ENCODE data around the gene TSPAN14. TPM values are rescaled to one million over a fixed set of nuclear protein-coding genes. Genes with fewer than 3 reads are reported as not detected.

Gene TSPAN14
- polyA plus RNA-seq, 3 donors from 2014 or later, result 141 to 363 (median 226) TPM

GRCh38 chr10:80496555-80497172 is 42.6 kb downstream of the TSPAN14 start:
- H3K36me3 Mint-ChIP-seq, result peaks cover 17 to 42% (median 20%) of the 10 kb centered on the region in 3 donors
- H3K4me3 Mint-ChIP-seq, result peak overlapping the region; percentile 79 to 88 (median 85)

DNA sequence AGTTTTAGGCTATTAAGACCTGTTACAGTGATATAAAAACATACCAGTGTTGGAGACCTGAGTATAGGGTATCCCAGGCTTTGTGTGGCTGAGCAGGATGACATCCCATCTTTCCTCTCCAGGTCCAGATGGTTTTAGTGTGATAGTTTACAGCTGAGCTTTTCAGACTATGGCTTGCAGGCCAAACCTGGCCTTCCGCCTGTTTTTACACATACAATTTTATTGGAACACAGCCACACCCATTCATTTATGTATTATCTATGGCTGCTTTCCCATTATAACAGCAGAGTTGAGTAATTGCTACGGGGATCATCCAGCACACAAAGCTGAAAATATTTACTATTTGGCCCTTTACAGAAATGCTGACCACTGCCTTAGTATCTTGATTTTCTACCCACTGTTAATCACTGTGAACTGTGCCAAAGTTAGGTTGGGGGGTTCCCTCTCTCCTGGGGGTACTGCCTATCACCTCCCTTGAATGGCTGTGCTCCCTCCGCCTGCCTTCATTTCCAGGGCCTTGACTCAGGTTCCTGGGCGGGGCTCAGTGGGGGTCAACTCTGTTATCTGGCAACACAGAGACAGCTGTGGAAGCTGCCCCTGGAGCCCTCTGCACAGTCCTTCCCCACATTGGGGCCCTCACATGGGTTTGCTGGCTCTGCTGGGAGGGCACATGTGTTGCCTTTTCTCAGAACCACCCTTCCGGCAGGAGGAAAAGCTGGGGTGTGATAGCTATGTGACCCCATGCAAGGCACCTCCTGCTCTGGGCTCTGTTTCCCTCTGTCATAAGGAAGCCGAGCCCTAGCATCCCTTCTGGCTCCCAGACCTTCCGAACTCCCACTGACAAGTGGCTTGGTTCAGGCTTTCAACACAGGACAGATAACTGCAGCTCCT is 43.3 kb downstream of the TSPAN14 start:
- no peak for DNase-seq
- peaks cover 0 to 13% (median 5%) of the 10 kb centered on the region in 3 donors for H3K27me3 Mint-ChIP-seq (ENCODE audit: low read depth in 3 of 3)
- H3K27ac Mint-ChIP-seq, result peak overlapping the region; percentile 79 to 99 (median 96)
- H3K4me1 Mint-ChIP-seq, result peaks cover 99 to 100% of the 10 kb centered on the region in 2 donors
- peak overlapping the region; percentile 79 to 88 (median 85) for H3K4me3 Mint-ChIP-seq
- peaks cover 19 to 41% (median 20%) of the 10 kb centered on the region in 3 donors for H3K36me3 Mint-ChIP-seq
- H3K9me3 Mint-ChIP-seq, result peaks cover 0 to 6% (median 1%) of the 10 kb centered on the region in 6 donors

More at GRCh38 chr10:80496555-80497172, 42.6 kb downstream of the TSPAN14 start:
- no peak for DNase-seq
- peak overlapping the region; percentile 79 to 99 (median 96) for H3K27ac Mint-ChIP-seq
- H3K9me3 Mint-ChIP-seq, result peaks cover 0 to 6% (median 1%) of the 10 kb centered on the region in 6 donors
- peaks cover 99 to 100% of the 10 kb centered on the region in 2 donors for H3K4me1 Mint-ChIP-seq
- H3K27me3 Mint-ChIP-seq (ENCODE audit: low read depth in 3 of 3), result peaks cover 0 to 12% (median 5%) of the 10 kb centered on the region in 3 donors

GRCh38 chr10:80498078-80498832 is 44.1 kb downstream of the TSPAN14 start:
- no peak for DNase-seq
- Mint-ChIP-seq H3K36me3 (peaks cover 19 to 38% (median 20%) of the 10 kb centered on the region in 3 donors), H3K9me3 (peaks cover 0 to 6% (median 1%) of the 10 kb centered on the region in 6 donors), H3K27ac (peak overlapping the region; percentile 79 to 99 (median 96)), H3K4me1 (peaks cover 99 to 100% of the 10 kb centered on the region in 2 donors), H3K4me3 (peak overlapping the region; percentile 79 to 88 (median 85)), H3K27me3 (ENCODE audit: low read depth in 3 of 3) (peaks cover 0 to 13% (median 6%) of the 10 kb centered on the region in 3 donors)

- peaks cover 0 to 6% (median 1%) of the 10 kb centered on the region in 6 donors for H3K9me3 Mint-ChIP-seq
- peaks cover 16 to 35% (median 20%) of the 10 kb centered on the region in 3 donors for H3K36me3 Mint-ChIP-seq
- peaks cover 99 to 100% of the 10 kb centered on the region in 2 donors for H3K4me1 Mint-ChIP-seq
- H3K27ac Mint-ChIP-seq, result peak overlapping the region; percentile 79 to 99 (median 96)
- peak; percentile 50 to 57 (median 55) for DNase-seq
- peak overlapping the region; percentile 79 to 88 (median 85) for H3K4me3 Mint-ChIP-seq
- H3K27me3 Mint-ChIP-seq (ENCODE audit: low read depth in 3 of 3), result peaks cover 0 to 13% (median 6%) of the 10 kb centered on the region in 3 donors
Measured at GRCh38 chr10:80498833-80499741, 45.0 kb downstream of the TSPAN14 start.

GRCh38 chr10:80500572-80501380 is 46.7 kb downstream of the TSPAN14 start:
- peaks cover 0 to 6% (median 1%) of the 10 kb centered on the region in 6 donors for H3K9me3 Mint-ChIP-seq
- H3K27me3 Mint-ChIP-seq (ENCODE audit: low read depth in 3 of 3), result peaks cover 0 to 10% (median 4%) of the 10 kb centered on the region in 3 donors
- H3K4me1 Mint-ChIP-seq, result peaks cover 99 to 100% of the 10 kb centered on the region in 2 donors
- H3K4me3 Mint-ChIP-seq, result peak overlapping the region; percentile 71 to 81 (median 76)
- no peak for DNase-seq
- peak overlapping the region; percentile 79 to 99 (median 92) for H3K27ac Mint-ChIP-seq
- peaks cover 10 to 20% (median 19%) of the 10 kb centered on the region in 3 donors for H3K36me3 Mint-ChIP-seq

DNA sequence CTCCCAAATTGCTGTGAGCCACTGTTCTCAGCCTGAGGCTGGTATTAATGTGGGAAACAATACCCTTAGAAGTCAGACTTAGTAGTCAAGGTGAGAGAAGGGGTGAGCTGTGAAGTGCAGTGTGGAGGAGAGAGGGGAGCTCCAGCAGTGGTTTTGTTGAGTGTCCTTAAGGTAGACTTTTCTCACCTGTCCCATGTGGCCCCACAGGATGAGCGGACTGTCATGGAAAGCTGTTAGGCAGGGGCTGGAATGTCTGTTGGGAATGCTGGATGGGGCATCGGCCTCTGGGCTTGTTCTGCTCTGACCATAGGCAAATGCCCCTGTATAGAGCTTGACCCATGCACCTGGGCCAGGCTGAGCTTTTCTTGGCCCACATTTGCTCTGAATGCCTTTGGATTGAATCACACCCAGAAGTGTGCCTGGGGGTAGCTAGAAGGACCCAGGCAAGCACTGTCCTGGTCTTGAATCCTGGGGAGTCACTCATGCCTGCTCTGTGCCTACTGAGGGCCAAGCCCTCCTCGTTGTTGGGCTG is 47.3 kb downstream of the TSPAN14 start:
- Mint-ChIP-seq H3K9me3 (peaks cover 0 to 5% (median 1%) of the 10 kb centered on the region in 6 donors), H3K4me1 (peaks cover 94 to 100% of the 10 kb centered on the region in 2 donors), H3K27ac (peak overlapping the region; percentile 79 to 99 (median 92)), H3K27me3 (ENCODE audit: low read depth in 3 of 3) (peaks cover 0 to 10% (median 4%) of the 10 kb centered on the region in 3 donors), H3K36me3 (peaks cover 9 to 16% (median 15%) of the 10 kb centered on the region in 3 donors), H3K4me3 (peak overlapping the region; percentile 58 to 81 (median 71))
- no peak for DNase-seq

DNA sequence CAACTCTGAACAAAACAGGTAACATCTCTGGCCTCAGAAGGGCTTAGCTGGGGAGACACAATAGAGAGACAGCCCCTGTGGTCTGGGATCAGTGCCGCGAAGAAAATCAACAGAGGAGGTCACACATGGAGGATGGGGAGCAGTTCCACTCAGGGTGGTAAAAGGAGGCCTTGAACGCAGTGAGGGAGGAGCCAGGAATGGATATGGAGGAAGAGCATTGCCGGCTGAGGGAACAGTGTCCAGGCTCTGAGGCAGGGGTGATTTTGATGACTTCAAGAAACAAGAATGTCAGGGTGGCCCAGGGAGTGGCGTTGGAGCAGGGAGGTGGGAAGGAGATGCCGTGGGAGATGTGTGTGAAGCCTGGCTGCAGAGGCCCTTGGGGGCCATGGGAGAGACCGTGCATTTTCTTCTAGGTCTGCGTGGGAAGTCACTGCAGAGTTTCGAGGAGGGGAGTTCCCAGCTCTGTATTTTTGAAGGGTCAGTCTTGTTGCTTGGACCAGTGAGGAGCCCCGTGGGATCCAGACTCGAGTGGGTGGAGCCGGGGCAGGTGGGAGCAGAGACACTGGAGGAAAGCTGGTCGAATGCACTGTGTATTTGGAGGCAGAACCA is 47.9 kb downstream of the TSPAN14 start:
- Mint-ChIP-seq H3K27ac (peak overlapping the region; percentile 79 to 99 (median 92)), H3K27me3 (ENCODE audit: low read depth in 3 of 3) (peaks cover 0 to 10% (median 4%) of the 10 kb centered on the region in 3 donors), H3K4me3 (peak overlapping the region; percentile 58 to 81 (median 71)), H3K36me3 (peaks cover 3 to 10% (median 10%) of the 10 kb centered on the region in 3 donors), H3K9me3 (no peaks in the 10 kb centered on the region), H3K4me1 (peaks cover 89 to 95% of the 10 kb centered on the region in 2 donors)
- no peak for DNase-seq

DNA sequence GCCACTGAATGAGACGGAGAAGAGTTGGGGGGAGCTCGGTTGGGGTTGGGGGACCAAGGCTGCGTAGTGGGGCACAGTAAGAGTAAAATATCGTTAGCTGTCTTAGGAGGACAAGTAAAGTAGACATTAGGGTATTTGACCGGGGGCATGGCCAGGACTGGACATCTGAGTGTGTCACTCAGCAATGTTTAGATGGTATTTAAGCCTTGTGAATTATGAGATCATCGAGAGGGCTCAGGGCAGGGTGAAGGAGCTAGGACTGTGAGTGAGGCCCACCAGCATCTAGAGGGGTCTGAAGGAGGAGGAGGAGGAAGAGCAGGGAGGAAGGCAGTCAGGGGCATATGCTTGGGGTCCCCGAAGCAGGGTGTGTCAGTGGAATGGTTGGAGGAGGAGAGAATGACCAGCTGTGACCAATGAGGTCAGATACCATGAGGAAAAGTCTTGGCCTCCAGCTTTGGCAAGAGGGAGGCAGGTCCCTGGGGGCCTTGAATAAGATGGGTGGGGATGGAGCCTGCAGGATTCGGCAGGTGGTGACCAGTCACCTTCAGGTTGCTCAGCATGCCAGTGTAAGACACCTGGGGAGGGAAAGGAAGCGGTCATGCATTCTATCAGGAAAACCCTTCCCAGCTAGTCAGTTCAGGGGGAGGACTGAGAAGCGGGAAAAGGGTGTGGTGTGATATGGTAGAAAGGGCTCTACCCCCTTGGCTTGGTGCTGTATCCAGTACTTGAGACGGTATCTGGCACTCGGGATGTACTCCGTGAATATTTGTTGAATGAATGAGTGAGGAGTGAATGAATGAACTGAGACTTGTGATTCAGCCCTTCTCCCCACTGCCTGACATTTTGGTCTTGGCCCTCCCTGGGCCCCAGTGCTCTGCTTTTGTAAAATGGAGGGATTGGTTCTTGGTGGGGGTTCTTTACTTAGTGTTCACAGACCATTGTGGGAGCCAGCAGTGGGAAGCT is 48.8 kb downstream of the TSPAN14 start:
- Mint-ChIP-seq H3K27ac (peak overlapping the region; percentile 79 to 99 (median 92)), H3K9me3 (no peaks in the 10 kb centered on the region), H3K27me3 (ENCODE audit: low read depth in 3 of 3) (peaks cover 0 to 10% (median 4%) of the 10 kb centered on the region in 3 donors), H3K4me3 (peak overlapping the region; percentile 55 to 76 (median 65)), H3K36me3 (peaks cover 3 to 11% (median 4%) of the 10 kb centered on the region in 3 donors), H3K4me1 (peaks cover 80 to 92% of the 10 kb centered on the region in 2 donors)
- DNase-seq, result no peak

- Mint-ChIP-seq H3K9me3 (no peaks in the 10 kb centered on the region), H3K27ac (peak overlapping the region; percentile 79 to 99 (median 92)), H3K36me3 (peaks cover 3 to 11% (median 8%) of the 10 kb centered on the region in 3 donors), H3K27me3 (ENCODE audit: low read depth in 3 of 3) (peaks cover 0 to 10% (median 4%) of the 10 kb centered on the region in 3 donors), H3K4me3 (peak overlapping the region; percentile 47 to 76 (median 65)), H3K4me1 (peaks cover 72 to 88% of the 10 kb centered on the region in 2 donors)
- DNase-seq, result no peak
Measured at GRCh38 chr10:80503584-80504157, 49.6 kb downstream of the TSPAN14 start.

Data from immature natural killer cell (primary cell).